HUES64 (cell line): ENCODE data around the gene PTPRD.
"Not testable (repeated sequence)": the region's sequence is repeated elsewhere in the genome, so short reads cannot be mapped to it uniquely, and the experiment has no call there.

Source experiments
- H3K27ac ChIP-seq: 2 replicates; pipeline ENCODE4 v1.7.0; 2013; ENCODE audit warnings: low read depth, low read length, inconsistent platforms
- H3K27me3 ChIP-seq: 2 replicates; pipeline ENCODE4 v1.6.1; 2013; ENCODE audit warnings: mild to moderate bottlenecking, low read length; ENCODE audit not compliant: insufficient read depth
- H3K36me3 ChIP-seq: 2 replicates; pipeline ENCODE4 v1.6.1; 2013; ENCODE audit warnings: mild to moderate bottlenecking, low read length; ENCODE audit not compliant: insufficient read depth
- H3K4me1 ChIP-seq: 2 replicates; pipeline ENCODE4 v1.6.1; 2013; ENCODE audit warnings: mild to moderate bottlenecking, low read length, moderate library complexity; ENCODE audit not compliant: insufficient read depth
- H3K4me3 ChIP-seq: 2 replicates; pipeline ENCODE4 v1.5.1; 2013; ENCODE audit warnings: mild to moderate bottlenecking, low read length, moderate library complexity
- H3K9ac ChIP-seq: 2 replicates; pipeline ENCODE4 v1.6.1; 2013; ENCODE audit warnings: mild to moderate bottlenecking, low read depth, low read length
- H3K9me3 ChIP-seq: 2 replicates; pipeline ENCODE4 v1.6.1; 2013; ENCODE audit warnings: low read depth, low read length; ENCODE audit not compliant: insufficient read depth
- WGBS: fragments of 150-250, 120-280 bp; methylation state at CpG from one replicate; pipeline ENCODE4 v1.1.7; 2013; ENCODE audit warnings: missing lambda C conversion rate; 5-methylcytosine and 5-hydroxymethylcytosine counted together

PTPRD gene

DNA sequence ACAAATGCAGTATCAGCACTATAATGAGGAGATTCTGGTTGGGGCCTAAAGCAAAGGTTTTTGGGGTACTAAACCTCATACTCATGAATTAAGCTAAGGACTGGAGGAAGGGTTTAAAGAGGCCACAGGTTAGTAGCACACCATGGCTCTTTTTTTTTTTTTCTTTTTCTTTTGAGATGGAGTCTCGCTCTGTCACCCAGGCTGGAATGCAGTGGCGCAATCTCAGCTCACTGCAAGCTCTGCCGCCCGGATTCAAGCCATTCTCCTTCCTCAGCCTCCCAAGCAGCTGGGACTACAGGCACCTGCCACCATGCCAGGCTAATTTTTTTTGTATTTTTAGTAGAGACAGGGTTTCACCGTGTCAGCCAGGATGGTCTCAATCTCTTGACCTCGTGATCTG is 1515.5 kb downstream of the PTPRD start:
- not testable (repeated sequence) for H3K4me3 ChIP-seq, H3K9me3 ChIP-seq, H3K9ac ChIP-seq, H3K27me3 ChIP-seq, H3K36me3 ChIP-seq, H3K4me1 ChIP-seq, H3K27ac ChIP-seq
- WGBS = 85% methylated on average over 6 of the region's 6 CpGs

- H3K27me3 ChIP-seq = no peaks in the 10 kb centered on the region
- H3K9ac ChIP-seq = no peak overlapping the region
- H3K36me3 ChIP-seq = no peaks in the 10 kb centered on the region
- H3K9me3 ChIP-seq = no peaks in the 10 kb centered on the region
- H3K4me3 ChIP-seq = no peak overlapping the region
- no peak overlapping the region for H3K27ac ChIP-seq
- no peaks in the 10 kb centered on the region for H3K4me1 ChIP-seq
These were observed 1521.4 kb downstream of the PTPRD start for GRCh38 chr9:9091387-9091786.

DNA sequence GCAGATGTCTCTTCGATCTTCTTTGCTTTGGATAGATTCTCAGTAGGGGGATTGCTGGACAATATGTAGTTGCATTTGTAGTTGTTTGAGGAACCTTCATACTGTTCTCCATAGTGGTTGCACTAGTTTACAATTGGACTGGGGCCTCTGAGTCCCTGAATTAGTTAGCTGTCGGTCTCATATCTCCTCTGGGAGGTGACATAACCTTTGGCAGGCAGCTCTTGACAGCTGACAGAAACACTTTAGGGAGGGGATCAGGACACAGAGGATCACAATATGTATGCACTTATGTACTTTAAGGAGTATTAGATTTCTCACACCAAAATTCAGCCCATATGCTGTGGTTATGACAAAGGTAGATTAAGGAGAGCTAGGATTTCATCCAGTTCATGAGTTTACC is 1533.3 kb downstream of the PTPRD start:
- no peak overlapping the region for H3K27ac ChIP-seq

DNA sequence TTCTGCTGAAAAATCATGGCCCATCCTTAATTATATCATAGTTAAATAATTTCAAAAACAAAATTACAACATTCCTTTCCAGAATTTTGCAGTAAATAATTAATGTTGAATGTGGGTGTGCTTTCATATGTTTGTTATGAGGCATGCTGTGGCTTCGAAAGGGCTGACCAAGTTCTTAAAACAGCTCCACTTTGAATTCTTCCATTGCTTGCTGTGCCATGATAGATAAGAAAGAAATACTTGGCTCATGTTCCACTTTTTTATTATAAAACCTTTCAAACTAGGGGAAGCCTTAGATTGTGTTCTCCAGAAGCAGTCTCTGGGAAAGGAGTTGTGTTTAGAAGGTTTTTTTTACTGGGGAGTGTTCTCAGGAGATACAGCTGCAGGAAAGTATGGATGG is 1534.5 kb downstream of the PTPRD start:
- 94% methylated on average over 1 of the region's 1 CpG for whole genome bisulfite sequencing
- H3K27me3 ChIP-seq = no peaks in the 10 kb centered on the region

More for the DNA sequence above, 1533.3 kb downstream of the PTPRD start:
- no peaks in the 10 kb centered on the region for H3K9me3 ChIP-seq
- no peaks in the 10 kb centered on the region for H3K36me3 ChIP-seq
- H3K4me3 ChIP-seq = no peak overlapping the region
- H3K4me1 ChIP-seq = no peaks in the 10 kb centered on the region
- H3K27me3 ChIP-seq = no peaks in the 10 kb centered on the region
- no peak overlapping the region for H3K9ac ChIP-seq
- 93% methylated on average over 2 of the region's 2 CpGs for WGBS

GRCh38 chr9:9061627-9062026 is 1551.2 kb downstream of the PTPRD start:
- Histone ChIP-seq H3K36me3 (no peaks in the 10 kb centered on the region), H3K9me3 (no peaks in the 10 kb centered on the region), H3K4me3 (no peak overlapping the region), H3K9ac (no peak overlapping the region), H3K27ac (no peak overlapping the region), H3K4me1 (no peaks in the 10 kb centered on the region), H3K27me3 (no peaks in the 10 kb centered on the region)
- 88% methylated on average over 2 of the region's 2 CpGs for WGBS

More for the DNA sequence above, 1534.5 kb downstream of the PTPRD start:
- Histone ChIP-seq H3K27ac (no peak overlapping the region), H3K36me3 (no peaks in the 10 kb centered on the region), H3K4me1 (no peaks in the 10 kb centered on the region), H3K4me3 (no peak overlapping the region), H3K9me3 (no peaks in the 10 kb centered on the region), H3K9ac (no peak overlapping the region)

- Histone ChIP-seq H3K36me3 (no peaks in the 10 kb centered on the region), H3K27me3 (no peaks in the 10 kb centered on the region), H3K27ac (no peak overlapping the region), H3K4me3 (no peak overlapping the region), H3K9ac (no peak overlapping the region), H3K9me3 (no peaks in the 10 kb centered on the region), H3K4me1 (no peaks in the 10 kb centered on the region)
- WGBS = 90% methylated on average over 3 of the region's 3 CpGs
These were observed 1558.3 kb downstream of the PTPRD start for GRCh38 chr9:9054354-9054992.

DNA sequence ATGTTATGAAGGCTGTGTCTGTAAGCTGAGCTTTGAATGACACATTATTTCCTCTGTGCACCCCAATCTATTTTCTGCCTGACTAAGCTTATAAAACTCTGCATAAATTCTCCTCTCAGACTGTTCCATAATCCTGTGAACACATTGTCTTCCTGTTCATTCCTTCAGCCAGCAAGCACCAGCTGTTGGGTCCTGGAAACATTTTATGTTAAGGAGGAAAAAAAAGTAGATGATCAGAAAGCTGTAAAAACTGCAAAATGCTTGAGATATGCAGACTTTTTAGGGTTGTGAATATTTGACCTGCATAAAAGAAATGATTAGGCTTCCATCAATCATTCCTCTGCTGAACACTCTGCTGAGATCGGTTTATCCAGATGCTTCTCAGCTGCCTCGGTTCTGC is 1567.2 kb downstream of the PTPRD start:
- H3K9ac ChIP-seq = no peak overlapping the region
- no peaks in the 10 kb centered on the region for H3K4me1 ChIP-seq
- WGBS = 90% methylated on average over 2 of the region's 2 CpGs
- no peaks in the 10 kb centered on the region for H3K36me3 ChIP-seq
- no peak overlapping the region for H3K27ac ChIP-seq
- H3K27me3 ChIP-seq = no peaks in the 10 kb centered on the region
- no peaks in the 10 kb centered on the region for H3K9me3 ChIP-seq
- H3K4me3 ChIP-seq = no peak overlapping the region

- H3K27me3 ChIP-seq = no peaks in the 10 kb centered on the region
- no peaks in the 10 kb centered on the region for H3K4me1 ChIP-seq
- H3K4me3 ChIP-seq = no peak overlapping the region
- no peaks in the 10 kb centered on the region for H3K36me3 ChIP-seq
- H3K27ac ChIP-seq = no peak overlapping the region
- no peaks in the 10 kb centered on the region for H3K9me3 ChIP-seq
- H3K9ac ChIP-seq = no peak overlapping the region
- WGBS = 72% methylated on average over 4 of the region's 4 CpGs
These were observed 1567.7 kb downstream of the PTPRD start for GRCh38 chr9:9045072-9045471.

DNA sequence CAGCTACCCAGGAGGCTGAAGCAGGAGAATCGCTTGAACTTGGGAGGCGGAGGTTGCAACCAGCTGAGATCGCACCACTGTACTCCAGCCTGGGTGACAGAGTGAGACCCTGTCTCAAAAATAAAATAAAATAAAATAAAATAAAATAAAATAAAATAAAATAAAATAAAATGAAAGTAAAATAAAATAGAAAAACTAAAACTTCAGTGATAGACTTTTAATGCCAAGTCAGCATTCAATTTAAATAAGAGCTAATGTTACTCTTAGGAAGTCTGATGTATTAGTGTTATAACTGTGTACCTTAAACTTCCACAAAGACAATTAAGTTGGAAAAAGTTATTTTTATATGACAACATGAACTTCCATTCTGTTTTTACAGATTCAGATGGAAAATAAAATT is 1569.0 kb downstream of the PTPRD start:
- not testable (repeated sequence) for H3K4me1 ChIP-seq, H3K27ac ChIP-seq, H3K9me3 ChIP-seq, H3K9ac ChIP-seq, H3K27me3 ChIP-seq, H3K36me3 ChIP-seq, H3K4me3 ChIP-seq
- 96% methylated on average over 3 of the region's 3 CpGs for WGBS

GRCh38 chr9:9041756-9042155 is 1571.0 kb downstream of the PTPRD start:
- H3K9me3 ChIP-seq = no peaks in the 10 kb centered on the region
- no peaks in the 10 kb centered on the region for H3K36me3 ChIP-seq
- H3K4me3 ChIP-seq = no peak overlapping the region
- no peaks in the 10 kb centered on the region for H3K27me3 ChIP-seq
- no peak overlapping the region for H3K27ac ChIP-seq
- WGBS = 97% methylated on average over 3 of the region's 3 CpGs
- no peaks in the 10 kb centered on the region for H3K4me1 ChIP-seq
- no peak overlapping the region for H3K9ac ChIP-seq

- H3K4me3 ChIP-seq = no peak overlapping the region
- no peak overlapping the region for H3K27ac ChIP-seq
- H3K4me1 ChIP-seq = peaks cover 5% of the 10 kb centered on the region; the same call in 1 of the 2 replicates
- H3K9ac ChIP-seq = no peak overlapping the region
- no peaks in the 10 kb centered on the region for H3K36me3 ChIP-seq
- H3K9me3 ChIP-seq = no peaks in the 10 kb centered on the region
- H3K27me3 ChIP-seq = no peaks in the 10 kb centered on the region; the same call in 1 of the 2 replicates
- WGBS = 100% methylated on average over 2 of the region's 2 CpGs
These were observed 1579.8 kb downstream of the PTPRD start for GRCh38 chr9:9033022-9033421.

DNA sequence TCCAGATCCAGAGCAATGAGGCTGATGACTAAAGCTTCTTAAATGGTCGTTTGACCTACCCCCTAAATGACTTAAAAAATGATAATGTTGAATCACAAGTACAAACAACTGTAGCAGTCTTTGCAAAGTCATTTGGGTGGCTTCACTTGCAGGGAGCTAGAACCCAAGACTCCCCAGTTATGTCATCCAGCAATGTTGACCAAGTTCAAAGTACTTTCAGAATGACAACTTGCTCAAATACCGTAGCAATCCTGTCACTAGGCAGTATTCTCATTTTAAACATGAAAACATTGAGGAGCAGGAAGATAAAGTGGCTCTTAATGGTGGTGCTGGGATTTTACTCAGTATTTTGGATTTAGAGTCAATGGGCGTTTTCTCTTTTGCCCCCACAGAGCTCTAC is 1596.2 kb downstream of the PTPRD start:
- no peak overlapping the region for H3K9ac ChIP-seq
- WGBS = 88% methylated on average over 3 of the region's 3 CpGs
- H3K27me3 ChIP-seq = no peaks in the 10 kb centered on the region
- H3K4me3 ChIP-seq = no peak overlapping the region
- H3K4me1 ChIP-seq = no peaks in the 10 kb centered on the region
- H3K9me3 ChIP-seq = no peaks in the 10 kb centered on the region
- H3K36me3 ChIP-seq = no peaks in the 10 kb centered on the region
- H3K27ac ChIP-seq = no peak overlapping the region
